ENCODE measurements around the gene DUS1L.

DNA sequence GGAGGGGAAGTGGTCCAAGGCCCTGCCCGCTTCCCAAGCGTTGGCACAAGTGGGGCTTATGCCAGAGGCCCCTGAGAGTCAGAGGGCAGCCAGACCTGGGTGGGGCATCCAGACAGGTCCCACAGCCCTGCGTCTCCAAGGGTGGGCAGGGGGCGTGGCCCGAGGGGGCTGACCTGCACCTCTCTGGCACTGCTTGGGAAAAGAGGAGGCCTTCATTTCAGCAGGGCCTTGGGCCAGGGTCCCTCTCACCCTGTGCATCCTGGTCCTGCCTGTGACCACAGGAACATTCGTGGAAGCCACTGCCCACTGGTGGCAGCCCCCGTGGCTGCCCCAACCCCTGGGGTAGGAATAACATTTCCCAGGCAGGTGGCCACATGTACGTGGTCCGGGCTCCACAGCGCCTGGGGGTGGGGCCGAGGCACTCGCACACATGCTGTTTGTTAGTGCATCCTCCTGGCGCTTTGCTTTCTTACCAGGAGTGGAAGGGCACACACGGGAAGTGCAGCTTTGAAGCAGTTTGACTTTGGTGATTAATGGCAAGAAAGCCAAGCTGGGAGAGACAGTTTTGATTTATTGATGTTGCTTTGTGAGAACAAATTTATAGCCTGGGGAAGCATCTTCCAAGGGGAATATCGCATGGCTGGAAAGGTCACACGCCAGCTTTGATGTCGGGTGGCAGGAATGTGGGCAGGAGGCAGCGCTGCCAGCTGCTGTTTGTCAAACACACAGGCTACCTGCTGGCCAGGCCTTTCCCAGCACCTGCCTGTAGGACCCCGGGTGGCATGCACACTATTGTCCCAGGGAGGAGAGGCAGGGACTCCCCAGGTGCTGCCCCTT lies 47.2 kb downstream of the DUS1L start:
- TF ChIP-seq CTCF (optimal IDR thresholded peaks at IDR 0.05 in 1 of 3, IDR thresholded peaks at IDR 0.05 in 1 of 3, conservative IDR thresholded peaks at IDR 0.05 in 1 of 3; ENCODE audit: extremely low read depth in 1 of 3, insufficient read depth in 2 of 3, low read length in 3 of 3) (no peak), EZH2 (IDR thresholded peaks at IDR 0.05; ENCODE audit: low read length) (no peak)

Measured in keratinocyte (primary cell).